Mucosa of rectum (tissue), 2 donors: ENCODE data around the gene LRIG1.

ENCODE experiments used
- H3K27ac ChIP-seq, 2 donors: one replicate each; pipeline ENCODE4 v1.7.0; 2013; ENCODE audit warnings: inconsistent platforms in 2 of 2, low read depth in 2 of 2, low read length in 2 of 2
- H3K27me3 ChIP-seq, 2 donors: one replicate each; pipeline ENCODE4 v1.7.0; 2013; ENCODE audit warnings: low read length in 2 of 2; ENCODE audit not compliant: control insufficient read depth in 2 of 2, insufficient read depth in 2 of 2
- H3K36me3 ChIP-seq, 2 donors: one replicate each; pipeline ENCODE4 v1.7.0; 2013; ENCODE audit warnings: low read length in 2 of 2; ENCODE audit not compliant: control insufficient read depth in 2 of 2, insufficient read depth in 2 of 2
- H3K4me1 ChIP-seq, 2 donors: one replicate each; pipeline ENCODE4 v1.7.0; 2013; ENCODE audit warnings: low read length in 2 of 2, mild to moderate bottlenecking in 1 of 2; ENCODE audit not compliant: control insufficient read depth in 2 of 2, insufficient read depth in 2 of 2
- H3K4me3 ChIP-seq, 2 donors: one replicate each; pipeline ENCODE4 v1.7.0; 2013; ENCODE audit warnings: low read length in 2 of 2
- H3K9ac ChIP-seq, 2 donors: one replicate each; pipeline ENCODE4 v1.7.0; 2013; ENCODE audit warnings: low read length in 2 of 2, low read depth in 1 of 2, mild to moderate bottlenecking in 1 of 2
- H3K9me3 ChIP-seq, 2 donors: one replicate each; pipeline ENCODE4 v1.7.0; 2013; ENCODE audit warnings: low read length in 2 of 2; ENCODE audit not compliant: control insufficient read depth in 2 of 2
- donor health status: healthy.
- donor health status: Normal muscosa, but diverticular disease.

LRIG1 gene

DNA sequence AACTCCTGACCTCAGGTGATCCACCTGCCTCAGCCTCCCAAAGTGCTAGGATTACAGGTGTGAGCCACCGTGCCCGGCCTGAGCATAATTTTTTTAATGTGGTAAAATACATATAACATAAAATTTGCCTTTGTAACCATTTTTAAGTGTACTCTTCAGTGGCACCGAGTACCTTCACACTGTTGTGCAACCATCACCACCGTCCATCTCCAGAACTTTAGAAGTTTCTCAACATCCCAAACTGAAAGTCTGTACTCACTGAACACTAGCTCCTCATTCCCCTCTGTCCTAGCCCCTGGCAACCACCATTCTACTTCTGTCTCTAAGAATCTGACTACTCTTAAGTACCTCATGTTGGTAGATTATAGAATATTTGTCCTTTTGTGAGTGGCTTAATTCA, 35.2 kb downstream of the LRIG1 start:
- Histone ChIP-seq H3K36me3 (peaks cover 0 to 1% of the 10 kb centered on the region in 2 donors), H3K27ac (no peak overlapping the region), H3K4me3 (no peak overlapping the region), H3K9me3 (no peaks in the 10 kb centered on the region), H3K27me3 (no peaks in the 10 kb centered on the region), H3K9ac (no peak overlapping the region), H3K4me1 (peaks cover 8 to 10% of the 10 kb centered on the region in 2 donors)

DNA sequence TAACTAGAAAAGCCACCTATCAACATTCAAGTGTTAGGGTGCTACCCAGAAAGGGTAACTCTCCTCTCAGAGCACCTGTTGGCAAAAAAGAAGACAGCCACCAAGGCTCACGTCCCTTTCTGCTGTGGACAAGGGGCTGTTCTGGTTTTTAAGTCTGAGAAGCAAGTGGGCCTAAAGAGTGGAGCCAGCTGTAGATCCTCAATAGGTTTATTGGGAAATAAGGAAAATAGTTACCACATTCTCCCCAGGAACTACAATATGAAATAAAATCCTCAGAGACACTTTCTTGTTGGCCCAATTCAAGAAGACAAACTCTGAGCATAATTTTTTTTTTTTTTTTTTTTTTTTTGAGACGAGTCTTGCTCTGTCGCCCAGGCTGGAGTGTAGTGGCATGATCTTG, 35.8 kb downstream of the LRIG1 start:
- peaks cover 8 to 10% of the 10 kb centered on the region in 2 donors for H3K4me1 ChIP-seq
- peaks cover 0 to 2% of the 10 kb centered on the region in 2 donors for H3K36me3 ChIP-seq
- H3K27ac ChIP-seq, result no peak overlapping the region
- H3K27me3 ChIP-seq, result no peaks in the 10 kb centered on the region
- H3K9ac ChIP-seq, result no peak overlapping the region
- no peaks in the 10 kb centered on the region for H3K9me3 ChIP-seq
- H3K4me3 ChIP-seq, result no peak overlapping the region

DNA sequence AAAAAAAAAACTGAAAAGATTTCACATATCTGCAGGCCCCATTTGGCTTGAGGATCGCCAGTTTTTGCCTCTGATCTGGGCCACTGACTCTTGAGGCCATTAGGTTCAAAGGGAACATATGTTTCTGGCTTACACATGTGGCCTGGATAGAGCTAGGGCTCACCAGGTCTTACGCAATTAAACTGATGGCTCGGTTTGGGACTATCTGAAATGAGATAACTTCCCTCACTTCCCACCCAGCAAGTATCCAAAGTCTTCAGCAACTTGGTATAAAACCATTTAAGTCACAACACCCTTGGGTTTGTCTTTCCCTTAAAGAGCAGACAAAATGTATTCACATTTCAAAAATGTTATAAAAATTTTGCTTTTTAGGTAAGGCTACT, 36.3 kb downstream of the LRIG1 start:
- Histone ChIP-seq H3K4me1 (peaks cover 8 to 10% of the 10 kb centered on the region in 2 donors), H3K4me3 (no peak overlapping the region), H3K27ac (no peak overlapping the region), H3K27me3 (no peaks in the 10 kb centered on the region), H3K9me3 (no peaks in the 10 kb centered on the region), H3K36me3 (peaks cover 0 to 2% of the 10 kb centered on the region in 2 donors), H3K9ac (no peak overlapping the region)

DNA sequence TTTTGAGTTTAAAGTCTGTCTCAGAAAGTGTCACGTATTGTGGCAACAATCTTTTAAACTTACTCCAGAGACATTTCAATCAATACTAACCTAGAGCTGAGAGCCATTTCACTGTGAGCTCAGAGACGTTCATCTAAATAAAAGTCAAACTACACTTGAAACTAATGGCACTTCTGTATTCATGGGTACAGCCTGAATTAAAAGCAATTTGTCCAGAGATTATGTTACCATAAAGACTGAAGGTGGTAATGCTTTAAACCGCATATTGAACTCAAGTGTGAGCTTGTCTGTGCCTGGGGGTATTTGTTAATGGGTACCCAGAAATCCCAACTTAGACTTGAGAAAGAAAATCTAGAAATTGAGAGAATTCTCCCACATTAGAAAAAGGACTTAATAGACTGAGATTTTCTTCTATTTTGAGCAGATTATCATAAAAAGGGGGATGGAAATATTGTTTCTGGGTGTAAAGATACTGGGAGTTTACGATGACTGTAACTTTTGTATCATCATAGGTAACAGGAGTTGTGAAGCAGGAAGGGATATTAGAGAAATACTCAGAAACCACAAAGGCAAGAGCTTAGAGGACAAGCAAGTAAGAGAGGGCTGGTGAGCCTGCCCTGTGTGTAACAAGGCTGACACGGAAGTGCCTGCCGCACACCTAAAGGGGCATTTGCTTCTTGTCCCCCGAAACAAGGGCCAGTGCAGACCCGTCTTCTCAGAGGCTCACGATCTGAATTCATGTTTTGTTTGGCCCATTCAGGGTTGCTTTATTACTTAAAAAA, 36.9 kb downstream of the LRIG1 start:
- Histone ChIP-seq H3K4me1 (peaks cover 4 to 10% of the 10 kb centered on the region in 2 donors), H3K36me3 (peaks cover 0 to 2% of the 10 kb centered on the region in 2 donors), H3K4me3 (no peak overlapping the region), H3K27me3 (no peaks in the 10 kb centered on the region), H3K27ac (no peak overlapping the region), H3K9me3 (no peaks in the 10 kb centered on the region), H3K9ac (no peak overlapping the region)

DNA sequence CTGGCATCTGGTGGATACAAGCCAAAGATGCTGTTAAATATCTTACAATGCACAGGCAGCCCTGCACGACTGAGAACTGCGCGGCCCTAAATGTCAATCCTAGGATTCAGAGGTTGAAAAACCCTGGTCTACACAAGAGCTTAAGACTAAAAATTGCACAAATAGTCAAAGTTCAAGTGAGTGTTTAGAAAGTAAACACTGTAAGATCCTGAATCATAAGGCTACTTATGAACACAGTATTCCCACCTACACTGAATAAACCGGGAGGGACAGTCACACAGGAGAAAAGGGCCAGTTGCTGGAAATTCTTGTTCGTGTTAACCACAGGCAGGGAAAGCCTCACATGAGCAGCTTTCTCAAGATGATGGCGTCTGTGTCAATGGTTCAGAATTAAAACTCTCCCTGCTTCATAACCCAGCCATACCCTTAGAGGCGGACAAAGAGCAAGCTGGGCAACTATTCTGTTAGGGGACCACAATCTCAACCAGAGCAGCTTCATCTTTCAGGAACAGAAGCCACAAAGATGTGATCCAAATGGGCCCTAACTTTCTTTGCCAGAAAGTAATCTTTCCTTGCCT, 37.7 kb downstream of the LRIG1 start:
- Histone ChIP-seq H3K36me3 (peaks cover under 1 to 2% of the 10 kb centered on the region in 2 donors), H3K27ac (no peak overlapping the region), H3K9me3 (no peaks in the 10 kb centered on the region), H3K27me3 (no peaks in the 10 kb centered on the region), H3K4me1 (peaks cover 4 to 10% of the 10 kb centered on the region in 2 donors), H3K4me3 (no peak overlapping the region), H3K9ac (no peak overlapping the region)

DNA sequence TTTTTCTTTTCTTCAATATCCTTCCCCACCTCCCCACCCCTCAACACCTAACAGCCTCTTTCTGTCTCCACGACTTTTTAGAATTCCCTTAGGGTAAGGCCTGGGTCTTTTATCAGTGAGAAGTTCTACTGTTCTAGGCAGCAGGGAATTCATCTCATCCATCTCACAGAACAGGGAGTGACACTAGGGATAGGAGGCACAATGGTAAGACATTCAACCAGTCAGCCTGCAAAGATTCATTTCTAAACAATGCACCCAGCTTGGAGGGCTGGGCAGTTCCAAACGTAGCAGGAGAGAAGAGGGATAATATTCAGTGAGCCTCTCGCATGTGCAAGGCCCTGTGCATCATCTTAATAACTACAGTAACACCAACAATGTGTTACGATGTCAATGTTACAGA, 43.6 kb downstream of the LRIG1 start:
- Histone ChIP-seq H3K36me3 (peaks cover 8 to 17% of the 10 kb centered on the region in 2 donors), H3K9ac (no peak overlapping the region), H3K27ac (no peak overlapping the region), H3K9me3 (no peaks in the 10 kb centered on the region), H3K4me3 (no peak overlapping the region), H3K27me3 (no peaks in the 10 kb centered on the region), H3K4me1 (no peaks in the 10 kb centered on the region)

DNA sequence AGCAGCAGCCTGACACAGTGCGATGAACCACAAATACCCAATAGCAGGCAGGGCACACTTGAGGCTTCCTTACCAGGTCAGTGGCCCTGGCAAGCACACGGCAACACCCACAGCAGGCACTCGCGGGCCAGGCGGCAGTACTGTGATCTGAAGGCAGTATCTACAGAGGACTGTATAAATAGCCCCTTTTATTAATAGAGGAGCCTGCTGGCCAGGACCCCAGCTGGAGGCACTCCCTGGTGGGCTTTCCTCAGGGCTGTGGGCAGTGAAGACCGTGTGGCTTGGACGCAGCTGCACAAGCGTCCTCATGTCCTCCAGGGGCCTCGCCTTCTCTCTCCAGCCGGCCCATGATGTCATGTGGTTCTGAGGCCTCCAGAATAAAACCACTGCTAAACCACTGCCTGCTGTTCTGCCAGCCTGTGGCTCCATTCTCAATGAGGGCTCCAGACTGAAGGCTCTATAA, 44.1 kb downstream of the LRIG1 start:
- no peaks in the 10 kb centered on the region for H3K9me3 ChIP-seq
- no peak overlapping the region for H3K9ac ChIP-seq
- H3K4me3 ChIP-seq, result no peak overlapping the region
- peaks cover 10 to 17% of the 10 kb centered on the region in 2 donors for H3K36me3 ChIP-seq
- H3K4me1 ChIP-seq, result no peaks in the 10 kb centered on the region
- H3K27ac ChIP-seq, result no peak overlapping the region
- no peaks in the 10 kb centered on the region for H3K27me3 ChIP-seq

DNA sequence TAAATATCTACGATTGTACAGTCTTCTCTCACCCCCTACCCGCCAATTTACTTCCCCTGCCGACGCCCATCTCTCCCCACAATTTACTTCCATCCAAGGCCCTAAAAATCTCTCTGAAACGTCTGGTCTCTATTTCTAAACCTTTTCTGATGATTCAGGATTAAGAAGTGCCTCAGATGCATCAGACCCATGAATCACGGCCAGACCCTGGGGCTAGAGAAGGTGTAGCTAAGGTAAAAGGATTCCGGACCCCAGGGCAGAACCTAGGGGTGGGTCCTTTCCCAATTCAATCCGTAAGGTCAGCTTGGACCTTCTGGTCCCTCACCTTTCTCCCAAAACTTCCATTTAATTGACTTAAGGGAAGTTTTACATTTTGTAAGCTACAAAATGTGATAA, 46.4 kb downstream of the LRIG1 start:
- Histone ChIP-seq H3K27ac (no peak overlapping the region), H3K36me3 (peaks cover 15 to 16% of the 10 kb centered on the region in 2 donors), H3K4me3 (no peak overlapping the region), H3K27me3 (no peaks in the 10 kb centered on the region), H3K9me3 (no peaks in the 10 kb centered on the region), H3K9ac (no peak overlapping the region), H3K4me1 (peaks cover 13 to 18% of the 10 kb centered on the region in 2 donors)

DNA sequence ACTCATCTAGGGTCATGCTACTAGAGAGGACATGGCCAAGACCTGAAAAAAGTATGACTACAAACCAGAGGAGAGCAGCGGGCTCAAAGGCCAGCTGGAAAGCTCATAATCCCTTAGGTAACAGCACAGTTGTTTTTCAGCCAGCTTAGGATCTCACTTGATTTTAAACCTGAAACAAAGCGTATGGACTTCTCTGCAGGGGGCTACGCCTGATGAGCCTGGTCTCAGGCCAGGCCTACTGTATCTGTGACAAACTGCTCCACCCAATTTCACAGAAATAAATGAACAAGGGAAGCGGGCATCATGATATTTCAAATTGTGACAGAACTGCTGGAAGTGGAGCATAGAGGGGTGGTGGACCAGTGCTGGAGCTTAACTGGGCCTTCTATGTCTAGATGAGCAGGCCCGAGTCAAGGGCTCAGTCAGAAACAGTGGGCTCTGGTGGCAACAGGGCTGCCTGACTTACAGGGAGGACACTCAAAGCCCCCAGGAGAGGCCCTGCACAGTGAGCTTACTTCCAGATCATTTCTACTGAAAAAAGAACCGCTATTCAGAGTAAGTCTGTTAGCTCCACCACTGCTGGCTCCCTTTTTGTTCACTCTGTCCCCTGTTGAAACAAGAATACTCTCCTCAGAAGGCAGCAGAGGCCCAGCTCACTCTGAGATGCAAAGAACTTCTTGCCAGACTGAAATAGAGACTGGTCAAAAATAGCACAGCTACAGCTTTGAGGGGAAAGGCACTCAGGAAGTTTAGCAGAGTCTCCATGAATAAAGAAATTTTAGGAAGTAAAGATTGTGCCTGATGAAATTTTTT, 47.0 kb downstream of the LRIG1 start:
- H3K27ac ChIP-seq, result peak overlapping the region in 1 of 2 donors; percentile 10
- no peak overlapping the region for H3K9ac ChIP-seq
- no peaks in the 10 kb centered on the region for H3K27me3 ChIP-seq
- peaks cover 15 to 17% of the 10 kb centered on the region in 2 donors for H3K36me3 ChIP-seq
- H3K9me3 ChIP-seq, result no peaks in the 10 kb centered on the region
- peaks cover 13 to 20% of the 10 kb centered on the region in 2 donors for H3K4me1 ChIP-seq
- no peak overlapping the region for H3K4me3 ChIP-seq
